ENCODE data around the gene GCFC2.

- TF ChIP-seq TARDBP (IDR thresholded peaks at IDR 0.05) (no peak), FOXK2 (IDR thresholded peaks at IDR 0.05) (no peak)
Measured at GRCh38 chr2:75632091-75632701, 78.5 kb downstream of the GCFC2 start.
